ENCODE results near the gene ADCYAP1R1.

Gene ADCYAP1R1

GRCh38 chr7:31092606-31093005 is 40.5 kb downstream of the ADCYAP1R1 start:
- no peak for DNase-seq

- no peak for DNase-seq
Measured at GRCh38 chr7:31093282-31093681, 41.2 kb downstream of the ADCYAP1R1 start.

GRCh38 chr7:31094271-31094670 is 42.2 kb downstream of the ADCYAP1R1 start:
- DNase-seq: no peak

GRCh38 chr7:31095286-31096197 is 43.4 kb downstream of the ADCYAP1R1 start:
- DNase-seq: no peak

GRCh38 chr7:31096198-31096876 is 44.2 kb downstream of the ADCYAP1R1 start:
- no peak for DNase-seq

- no peak for DNase-seq
Measured at GRCh38 chr7:31096877-31097258, 44.8 kb downstream of the ADCYAP1R1 start.

GRCh38 chr7:31098642-31099360 is 46.7 kb downstream of the ADCYAP1R1 start:
- DNase-seq: no peak

GRCh38 chr7:31099451-31100444 is 47.6 kb downstream of the ADCYAP1R1 start:
- no peak for DNase-seq

- DNase-seq: no peak
Measured at GRCh38 chr7:31100445-31100844, 48.3 kb downstream of the ADCYAP1R1 start.

- no peak for DNase-seq
Measured at GRCh38 chr7:31100871-31101270, 48.8 kb downstream of the ADCYAP1R1 start.

- DNase-seq: no peak
Measured at GRCh38 chr7:31101544-31101943, 49.4 kb downstream of the ADCYAP1R1 start.

- no peak for DNase-seq
Measured at GRCh38 chr7:31102151-31102972, 50.3 kb downstream of the ADCYAP1R1 start.

- DNase-seq: no peak
Measured at GRCh38 chr7:31102973-31103850, 51.1 kb downstream of the ADCYAP1R1 start.

GRCh38 chr7:31104361-31105255 is 52.5 kb downstream of the ADCYAP1R1 start:
- DNase-seq: no peak

GRCh38 chr7:31105256-31105950 is 53.3 kb downstream of the ADCYAP1R1 start:
- DNase-seq: no peak

- no peak for DNase-seq
Measured at GRCh38 chr7:31106303-31107105, 54.4 kb downstream of the ADCYAP1R1 start.

Measured in activated CD4-positive, alpha-beta T cell treated with anti-CD3 and anti-CD28 coated beads, Interleukin-2, amount 50 U/mL, for 16 hours (primary cell).